Measurements from ENCODE around the gene LAMC3. TPM values are rescaled to one million over a fixed set of nuclear protein-coding genes. Genes with fewer than 3 reads are reported as not detected.

The LAMC3 gene
- polyA plus RNA-seq, 1 of the 3 experiments (the other 2 are of a cell fraction) = 0.07 TPM

GRCh38 chr9:130970052-130970451, 38.9 kb upstream of the LAMC3 start:
- H3F3A ChIP-seq (replicated peaks; ENCODE audit: insufficient read depth) = no peaks in the 10 kb centered on the region
- H3K4me1 ChIP-seq (ENCODE audit: control insufficient read depth in 1 of 2, insufficient read depth in 2 of 2, low read depth in 1 of 2, low read length in 1 of 2) = no peaks in the 10 kb centered on the region
- H4K20me1 ChIP-seq (ENCODE audit: insufficient read depth) = no peaks in the 10 kb centered on the region
- TF ChIP-seq MXI1 (IDR thresholded peaks at IDR 0.05; ENCODE audit: low read depth, low read length) (no peak), RXRA (IDR thresholded peaks at IDR 0.05; ENCODE audit: borderline replicate concordance, low read depth) (no peak), RFX5 (IDR thresholded peaks at IDR 0.05; ENCODE audit: low read length) (no peak), EZH2phosphoT487 (IDR thresholded peaks at IDR 0.05; ENCODE audit: borderline replicate concordance, low read depth) (no peak), SMC3 (IDR thresholded peaks at IDR 0.05; ENCODE audit: low read depth, low read length) (no peak), JUND (IDR thresholded peaks at IDR 0.05) (no peak), TCF12 (IDR thresholded peaks at IDR 0.05) (no peak), YY1 (IDR thresholded peaks at IDR 0.05; ENCODE audit: low read depth) (no peak), ELF1 (IDR thresholded peaks at IDR 0.05) (no peak), USF1 (IDR thresholded peaks at IDR 0.05; ENCODE audit: borderline replicate concordance, low read depth) (no peak), FOSL2 (IDR thresholded peaks at IDR 0.05; ENCODE audit: borderline replicate concordance, low read depth) (no peak), ZBTB33 (IDR thresholded peaks at IDR 0.05; ENCODE audit: borderline replicate concordance, low read depth) (no peak), NFIC (IDR thresholded peaks at IDR 0.05; ENCODE audit: borderline replicate concordance) (no peak), MAX (IDR thresholded peaks at IDR 0.05; ENCODE audit: low read depth) (no peak), MEF2A (IDR thresholded peaks at IDR 0.05; ENCODE audit: borderline replicate concordance, low read depth) (no peak), IRF3 (IDR thresholded peaks at IDR 0.05; ENCODE audit: low read depth, low read length) (no peak), CHD2 (IDR thresholded peaks at IDR 0.05; ENCODE audit: low read length, partially characterized antibody) (no peak), GABPA (IDR thresholded peaks at IDR 0.05; ENCODE audit: low read depth) (no peak), FOXJ3 (CRISPR knock-in tag; IDR thresholded peaks at IDR 0.05) (no peak), EP300 (IDR thresholded peaks at IDR 0.05; ENCODE audit: borderline replicate concordance in 1 of 2, low read depth in 1 of 2, low read length in 1 of 2) (no peak)
- 84% methylated on average over 11 of the region's 12 CpGs for WGBS (ENCODE audit: low lambda C conversion rate)
- H3K27ac ChIP-seq (ENCODE audit: low read depth in 2 of 2, low read length in 1 of 2) = no peak overlapping the region
- no peak for DNase-seq
- no peak overlapping the region for H3K4me2 ChIP-seq
- peaks cover 22% of the 10 kb centered on the region for H3K27me3 ChIP-seq (ENCODE audit: insufficient read depth)
- H3K79me2 ChIP-seq (ENCODE audit: insufficient read depth) = no peaks in the 10 kb centered on the region
- no peak overlapping the region for H3K9ac ChIP-seq
- ChIA-PET POLR2A (no interaction called here), CTCF (interaction anchor here (1.0 kb wide), 2 partner anchors 28 to 76 kb away, joined by 3 read pairs; no protein-coding TSS in a partner anchor)
- no peaks in the 10 kb centered on the region for H3K9me2 ChIP-seq
- H3K4me3 ChIP-seq (ENCODE audit: low read depth in 2 of 2, low read length in 1 of 2) = no peak overlapping the region
- no peaks in the 10 kb centered on the region for H3K36me3 ChIP-seq (replicated peaks in 1 of 2; ENCODE audit: control insufficient read depth in 1 of 2, insufficient read depth in 2 of 2, low read length in 1 of 2)
- H2AFZ ChIP-seq (ENCODE audit: low read depth) = no peak overlapping the region
- H3K9me3 ChIP-seq = no peaks in the 10 kb centered on the region

Measured in SK-N-SH (cell line).